HG03571 (cell line): ENCODE measurements around the gene GPT2.

Experiments
- ATAC-seq: cut with Tn5 transposase; IDR thresholded peaks from one replicate; pipeline ENCODE4 v1.9.1; 2021; ENCODE audit not compliant: unreplicated experiment

Gene GPT2

GRCh38 chr16:46895399-46896313 lies 11.5 kb downstream of the GPT2 start:
- ATAC-seq, result no peak

- no peak for ATAC-seq
These were observed 12.3 kb downstream of the GPT2 start for GRCh38 chr16:46896314-46896968.

GRCh38 chr16:46897471-46897870 lies 13.3 kb downstream of the GPT2 start:
- ATAC-seq, result no peak

- ATAC-seq, result no peak
These were observed 13.8 kb downstream of the GPT2 start for GRCh38 chr16:46898006-46898405.

- ATAC-seq, result no peak
These were observed 15.4 kb downstream of the GPT2 start for GRCh38 chr16:46899443-46900143.

GRCh38 chr16:46900455-46901235 lies 16.5 kb downstream of the GPT2 start:
- ATAC-seq, result no peak

- ATAC-seq, result no peak
These were observed 17.5 kb downstream of the GPT2 start for GRCh38 chr16:46901709-46902108.

- ATAC-seq, result no peak
These were observed 19.2 kb downstream of the GPT2 start for GRCh38 chr16:46903255-46903905.

- ATAC-seq, result no peak
These were observed 20.3 kb downstream of the GPT2 start for GRCh38 chr16:46904471-46904870.

GRCh38 chr16:46906360-46907060 lies 22.3 kb downstream of the GPT2 start:
- no peak for ATAC-seq

- ATAC-seq, result no peak
These were observed 23.1 kb downstream of the GPT2 start for GRCh38 chr16:46907061-46907774.

- ATAC-seq, result no peak
These were observed 24.6 kb downstream of the GPT2 start for GRCh38 chr16:46908540-46909372.

GRCh38 chr16:46911038-46911437 lies 26.9 kb downstream of the GPT2 start:
- ATAC-seq, result peak; percentile 47

- no peak for ATAC-seq
These were observed 27.5 kb downstream of the GPT2 start for GRCh38 chr16:46911650-46912049.

- no peak for ATAC-seq
These were observed 30.5 kb downstream of the GPT2 start for GRCh38 chr16:46914556-46915201.

GRCh38 chr16:46915483-46916025 lies 31.4 kb downstream of the GPT2 start:
- no peak for ATAC-seq

- ATAC-seq, result no peak
These were observed 32.8 kb downstream of the GPT2 start for GRCh38 chr16:46916980-46917379.
